ENCODE measurements around the gene KRI1.

KRI1 gene

DNA sequence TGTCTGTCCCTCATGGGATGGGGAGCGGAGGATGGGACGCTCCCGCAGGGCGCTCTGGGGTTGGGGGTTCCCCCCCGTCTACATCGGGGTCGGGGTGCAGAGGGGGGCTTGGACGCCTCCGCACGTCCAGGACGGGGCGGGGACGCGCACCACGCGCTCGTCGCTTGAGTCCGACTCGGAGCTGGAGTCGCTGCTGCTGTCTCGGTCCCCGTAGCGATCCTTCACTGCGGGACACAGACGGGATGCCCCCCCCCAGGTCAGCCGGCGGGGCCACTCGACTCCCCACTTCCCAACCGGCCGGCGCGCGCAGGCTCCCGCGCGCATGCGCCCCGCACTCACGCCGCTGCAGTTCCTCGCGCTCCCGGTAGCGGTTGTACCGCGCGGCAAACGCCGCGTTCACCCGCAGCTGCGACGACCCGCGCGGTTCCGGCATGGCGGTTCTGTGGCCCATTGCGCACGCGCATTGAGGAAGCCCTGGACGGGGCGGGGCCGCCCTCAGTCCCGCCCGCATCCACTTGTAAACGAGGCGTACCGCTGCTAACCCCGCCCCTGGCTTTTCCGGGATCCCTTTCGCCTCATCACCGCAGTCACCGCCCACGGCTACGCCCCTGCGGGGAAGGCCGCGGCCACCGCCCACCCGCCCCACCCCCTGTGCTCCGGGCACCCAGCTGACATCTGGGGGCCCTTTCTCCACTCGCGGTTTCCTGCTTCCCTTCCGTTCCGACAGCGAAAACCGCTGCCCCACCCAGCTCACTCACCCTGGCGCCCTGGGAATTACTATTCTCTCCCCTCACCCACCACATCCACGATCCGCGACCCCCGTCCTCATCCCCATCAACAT lies at the start of gene KRI1:
Gene KRI1 (minus strand): TSS at position 444 of the 841 bp plus-strand sequence. CDS start 11 bp downstream, at position 433.
- peak; percentile 100 for DNase-seq

DNA sequence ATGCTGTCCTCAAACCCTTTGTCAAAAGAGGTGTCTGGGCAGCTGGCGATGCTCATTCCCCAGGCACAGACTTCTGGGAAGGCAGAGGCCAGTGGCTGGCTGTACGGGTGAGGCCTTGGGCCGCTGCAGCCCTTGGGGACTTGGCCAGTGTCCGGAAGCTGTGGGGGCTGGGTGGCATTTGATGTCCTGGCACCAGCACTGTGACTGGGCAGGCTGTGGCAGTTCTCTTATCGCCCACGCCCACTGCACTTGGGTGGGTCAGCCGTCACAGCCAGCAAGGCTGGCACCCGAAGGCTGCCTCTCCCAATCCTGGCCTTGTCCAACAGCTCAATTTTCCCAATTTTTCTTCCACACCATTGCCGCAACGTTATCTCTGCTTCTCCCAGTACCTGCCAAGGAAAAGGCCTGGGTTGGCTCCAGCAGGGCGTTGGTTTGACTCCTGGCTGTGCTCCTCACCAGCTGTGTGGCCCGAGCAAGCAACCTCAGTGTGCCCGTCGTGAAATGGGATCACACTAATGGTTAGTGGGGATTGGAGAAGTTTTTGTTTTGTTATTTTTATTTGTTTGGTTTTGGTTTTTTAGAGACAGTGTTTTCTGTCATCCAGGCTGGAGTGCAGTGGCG lies 46.8 kb upstream of the KRI1 start:
- DNase-seq = no peak

DNA sequence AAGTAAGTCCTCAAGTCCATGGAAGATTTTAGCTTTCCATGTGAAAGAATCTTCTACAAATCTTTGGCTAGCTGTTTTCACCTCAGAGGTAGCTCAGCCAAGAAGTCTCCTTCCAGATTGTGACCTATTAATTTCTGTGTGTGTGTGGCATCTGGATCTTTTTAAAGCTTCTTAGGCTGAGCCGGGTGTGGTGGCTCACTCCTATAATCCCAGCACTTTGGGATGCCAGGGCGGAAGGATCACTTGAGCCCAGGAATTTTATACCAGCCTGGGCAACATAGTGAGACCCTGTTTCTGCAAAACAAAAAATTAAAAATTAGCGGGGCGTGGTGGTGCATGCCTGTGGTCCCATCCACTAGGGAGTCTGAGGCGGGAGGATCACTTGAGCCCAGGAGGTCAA lies 46.1 kb upstream of the KRI1 start:
- no peak for DNase-seq

DNA sequence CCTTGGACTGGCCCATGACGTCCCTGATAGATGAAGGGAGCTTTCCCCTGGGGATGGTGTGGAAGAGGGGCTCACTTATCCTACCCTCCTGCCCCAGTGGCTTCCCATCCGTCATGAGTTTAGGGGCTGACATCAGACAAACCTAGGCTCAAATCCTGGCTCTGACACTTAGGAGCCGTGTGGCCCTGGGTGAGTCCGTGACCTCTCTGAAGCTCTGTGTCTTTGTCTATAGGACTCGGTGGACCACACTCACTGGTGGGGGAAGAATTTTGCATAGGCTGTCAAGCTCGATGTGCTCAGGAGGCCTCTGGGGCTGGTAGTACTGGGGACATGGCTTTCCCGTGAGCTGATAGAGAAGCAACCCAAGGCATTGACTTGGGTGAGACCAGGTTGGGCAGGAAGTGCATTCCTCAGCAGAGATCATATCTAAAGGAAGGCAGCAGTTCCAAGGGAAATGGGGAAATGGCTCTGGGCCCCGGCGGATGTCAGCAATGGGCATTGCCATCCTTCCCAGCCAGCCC lies 38.7 kb upstream of the KRI1 start:
- DNase-seq = peak; percentile 45

DNA sequence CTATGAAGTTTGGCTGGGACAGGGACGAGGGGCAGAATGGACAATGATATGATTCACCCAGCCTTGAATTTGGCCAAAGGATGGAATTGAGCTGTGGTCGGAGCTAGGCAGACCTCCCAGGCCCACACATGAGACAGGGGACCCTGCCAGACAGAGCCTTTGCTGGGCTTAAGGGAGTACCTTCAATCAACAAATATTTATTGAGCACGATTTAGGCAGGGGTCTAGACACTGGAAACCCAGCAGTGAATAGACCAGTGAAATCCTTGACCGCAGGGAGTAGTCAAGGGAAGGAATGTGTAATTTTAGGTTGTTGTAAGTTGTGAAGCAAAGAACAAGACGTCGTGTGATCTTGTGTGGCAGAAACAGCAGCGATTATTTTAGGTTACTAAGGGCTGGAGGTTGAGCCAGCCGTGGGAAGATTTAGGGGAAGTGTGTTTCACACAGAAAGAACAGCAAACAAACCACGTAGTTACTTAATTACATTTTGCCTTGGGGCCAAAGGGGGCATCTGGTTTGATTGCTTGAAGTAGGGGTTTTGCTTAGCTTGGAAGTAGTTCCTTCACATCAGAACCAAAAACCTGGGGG lies 38.2 kb upstream of the KRI1 start:
- DNase-seq = peak; percentile 79

DNA sequence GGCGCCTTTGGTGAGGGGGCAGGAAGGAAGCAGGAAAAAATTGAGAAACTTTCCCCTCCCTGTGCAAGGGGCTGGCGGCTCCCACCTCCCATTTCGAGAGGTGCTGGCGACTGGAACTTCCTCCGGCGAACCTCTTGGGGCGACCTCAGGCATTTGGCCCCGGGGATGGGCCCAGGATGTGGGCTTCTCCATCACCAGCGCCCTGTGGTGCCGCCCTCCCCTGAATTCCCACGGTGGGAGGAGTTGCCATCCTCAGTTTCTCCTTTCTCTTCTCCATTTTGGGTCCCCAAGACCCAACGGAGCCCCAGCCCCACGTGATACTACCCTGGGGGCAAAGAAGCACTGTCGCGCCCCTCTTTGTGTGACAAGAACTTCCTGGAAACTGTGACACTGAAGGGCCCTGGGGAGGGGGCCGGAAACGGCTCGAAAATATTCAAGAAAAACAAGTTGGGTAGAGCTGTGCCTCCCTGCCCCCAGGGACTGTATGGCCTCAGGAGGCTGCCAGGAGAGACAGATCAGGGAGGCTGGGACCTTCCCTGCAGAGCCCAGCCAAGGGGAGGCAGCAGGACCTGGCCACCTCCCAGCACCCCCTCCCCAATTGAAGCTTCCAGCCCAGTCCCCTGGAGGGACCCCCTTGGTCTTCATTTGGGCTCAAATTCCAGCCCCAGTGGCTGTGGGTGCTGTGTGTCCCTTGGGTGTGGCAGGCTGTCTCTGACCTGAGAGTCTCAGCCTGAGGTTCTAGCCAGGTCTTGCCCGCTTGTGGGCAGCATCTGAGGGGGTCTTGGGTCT lies 37.5 kb upstream of the KRI1 start:
- peak; percentile 93 for DNase-seq

DNA sequence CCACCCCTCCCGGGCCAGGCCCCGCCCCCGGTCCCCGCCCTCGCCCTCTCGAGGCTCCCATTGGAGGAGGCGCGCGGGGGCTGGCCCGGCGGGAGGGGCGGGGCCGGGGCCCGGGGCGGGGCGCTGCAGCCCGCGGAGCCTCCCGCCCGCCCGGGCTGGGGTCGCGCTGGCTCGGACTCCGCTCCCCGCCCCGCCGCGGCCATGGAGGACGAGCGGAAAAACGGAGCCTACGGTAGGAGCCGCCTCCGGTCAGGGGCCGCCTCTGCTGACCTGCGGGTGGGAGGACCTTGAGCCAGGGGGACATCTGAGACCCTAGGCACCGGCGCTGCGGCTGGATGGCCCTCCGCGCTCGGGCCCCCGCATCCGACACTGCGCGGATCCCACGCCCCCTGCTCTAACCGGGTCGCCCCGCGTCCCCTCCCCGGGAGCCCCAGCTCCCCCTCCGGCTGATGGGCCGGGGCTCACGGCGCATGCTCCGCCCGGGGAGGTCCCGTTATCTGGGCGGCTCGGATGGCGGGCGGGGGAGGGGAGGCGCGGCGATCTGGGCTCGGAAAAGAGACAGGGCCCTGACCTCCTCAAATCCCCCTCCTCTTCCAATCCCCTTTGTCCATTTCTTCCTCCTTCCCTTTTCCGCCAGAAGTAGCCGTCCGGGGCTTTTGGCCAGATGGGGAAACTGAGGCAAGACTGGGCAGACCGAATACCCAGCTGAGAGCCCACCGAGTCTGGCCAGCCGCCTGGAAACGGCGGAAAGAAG lies 36.7 kb upstream of the KRI1 start:
- DNase-seq = peak; percentile 90

DNA sequence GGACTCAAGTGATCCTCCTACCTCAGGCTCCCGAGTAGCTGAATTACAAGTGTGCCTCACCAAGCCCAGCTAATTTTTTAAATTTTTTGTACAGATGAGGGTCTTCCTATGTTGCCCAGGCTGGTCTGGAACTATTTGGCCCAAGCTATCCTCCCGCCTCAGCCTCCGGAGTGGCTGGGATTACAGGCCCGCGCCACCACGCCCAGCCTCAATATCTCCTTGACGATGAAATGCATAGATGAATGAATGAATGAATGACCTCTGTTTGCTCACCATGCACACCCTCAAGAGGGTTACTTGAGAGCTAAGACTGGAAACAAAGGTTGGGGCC lies 36.2 kb upstream of the KRI1 start:
- no peak for DNase-seq

DNA sequence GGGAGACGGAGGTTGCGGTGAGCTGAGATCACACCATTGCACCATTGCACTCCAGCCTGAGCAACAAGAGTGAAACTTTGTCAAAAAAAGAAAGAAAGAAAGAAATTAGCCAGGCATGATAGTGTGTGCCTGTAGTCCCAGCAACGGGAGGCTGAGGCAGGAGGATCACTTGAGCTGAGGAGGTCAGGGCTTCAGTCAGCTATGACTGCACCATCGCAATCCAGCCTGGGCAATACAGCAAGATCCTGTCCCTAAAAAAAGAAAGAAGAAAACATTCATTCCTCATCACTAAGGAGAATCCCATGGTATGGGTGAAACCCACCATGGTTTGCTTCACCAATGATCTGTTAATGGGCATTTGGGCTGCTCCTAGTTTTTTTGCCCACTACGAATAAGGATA lies 34.3 kb upstream of the KRI1 start:
- no peak for DNase-seq

DNA sequence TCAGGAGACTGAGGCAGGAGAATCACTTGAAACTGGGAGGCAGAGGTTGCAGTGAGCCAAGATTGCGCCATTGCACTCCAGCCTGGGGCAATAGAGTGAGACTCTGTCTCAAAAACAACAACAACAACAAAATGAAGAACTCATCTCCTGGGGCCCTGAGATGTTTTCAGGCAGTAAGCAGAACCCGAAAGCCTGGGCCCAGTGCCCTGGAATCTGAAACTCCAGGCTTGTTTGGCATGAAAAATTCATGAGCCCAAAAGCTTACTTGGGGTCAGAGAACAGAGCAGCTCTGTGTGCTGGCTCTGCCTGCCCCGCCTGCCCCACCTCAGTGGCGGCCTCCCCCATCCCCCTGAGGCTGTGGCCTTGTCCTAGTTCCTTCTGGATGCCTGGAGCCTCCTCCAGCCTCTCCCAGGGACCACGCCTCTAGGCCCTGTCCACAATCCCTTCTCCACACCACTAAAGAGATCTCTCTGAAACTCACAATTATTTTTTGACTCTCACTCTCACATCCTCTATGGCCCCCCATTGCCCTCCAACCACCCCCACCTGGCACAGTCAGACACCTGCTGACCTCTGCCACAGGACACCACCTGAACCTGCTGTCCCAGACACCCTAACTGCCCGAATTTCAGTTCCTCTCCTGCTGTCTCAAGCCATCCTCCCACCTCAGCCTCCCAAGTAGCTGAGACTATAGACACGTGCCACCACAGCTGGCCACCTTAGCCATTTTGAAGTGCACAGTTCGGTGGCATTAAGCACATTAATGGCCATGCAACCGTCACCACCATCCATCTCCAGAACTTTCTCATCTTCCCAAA lies 28.2 kb upstream of the KRI1 start:
- DNase-seq = no peak

DNA sequence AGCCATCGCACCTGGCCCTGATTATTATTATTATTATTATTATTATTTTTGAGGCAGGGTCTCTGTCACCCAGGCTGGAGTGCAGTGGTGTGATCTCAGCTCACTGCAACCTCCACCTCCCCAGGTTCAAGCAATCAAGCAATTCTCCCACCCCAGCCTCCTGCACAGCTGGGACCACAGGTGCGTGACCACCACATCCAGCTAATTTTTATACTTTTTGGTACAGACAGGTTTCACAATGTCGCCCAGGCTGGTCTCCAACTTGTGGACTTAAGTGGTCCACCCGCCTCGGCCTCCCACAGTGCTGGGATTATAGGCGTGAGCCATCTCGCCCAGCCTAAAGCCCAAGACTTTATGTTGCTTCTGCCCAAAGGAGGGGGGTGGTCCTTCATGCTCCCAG lies 27.3 kb upstream of the KRI1 start:
- no peak for DNase-seq

DNA sequence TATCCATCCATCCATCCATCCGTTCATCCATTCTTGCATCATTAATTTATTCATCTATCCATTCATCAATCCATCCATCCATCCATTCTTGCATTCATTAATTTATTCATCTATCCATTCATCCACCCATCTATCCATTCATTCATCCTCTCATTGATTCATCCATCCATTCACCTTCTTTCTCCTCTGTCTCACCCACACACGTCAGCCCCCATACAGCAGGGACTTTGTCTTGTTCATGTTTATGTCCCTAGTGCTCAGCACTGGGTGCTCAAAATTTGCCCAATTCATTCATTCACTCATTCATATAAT lies 22.0 kb upstream of the KRI1 start:
- DNase-seq = no peak

DNA sequence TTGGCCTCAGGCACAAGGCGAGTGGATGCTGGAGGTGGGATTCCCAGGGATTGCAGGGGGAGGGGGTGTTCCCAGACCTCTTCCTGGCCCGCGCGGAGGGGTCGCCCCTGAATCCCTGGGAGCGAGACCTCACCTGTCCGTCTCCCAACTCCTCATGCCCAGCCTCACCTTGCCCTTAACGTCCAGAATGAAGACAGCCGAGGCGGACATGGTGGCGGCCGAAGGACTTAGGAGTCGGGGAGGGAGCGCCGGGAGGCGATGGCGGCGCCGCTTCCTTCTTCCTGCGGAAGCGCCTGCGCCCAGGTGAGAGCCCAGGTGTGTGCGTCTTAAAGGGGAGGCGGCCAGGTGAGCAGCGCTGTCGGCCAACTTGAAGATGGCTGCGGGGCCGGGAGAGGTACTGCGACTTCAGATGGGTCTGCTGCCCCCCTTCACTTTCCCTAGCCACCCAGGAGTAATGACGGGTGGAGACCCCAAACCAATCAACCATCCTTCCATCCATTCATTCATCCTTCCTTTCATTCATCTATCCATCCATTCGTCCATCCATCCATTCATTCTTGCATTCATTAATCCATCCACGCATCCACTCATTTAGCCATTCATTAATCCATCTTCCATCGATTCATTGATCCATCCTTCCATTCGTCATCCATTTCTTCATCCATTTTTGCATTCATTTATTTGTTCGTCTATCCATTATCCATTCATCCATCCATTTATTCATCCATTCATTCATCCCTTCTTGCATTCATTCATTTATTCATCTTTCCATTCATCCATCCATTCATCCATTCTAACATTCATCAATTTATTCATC lies 21.4 kb upstream of the KRI1 start, which contains the start of gene AP1M2:
Gene AP1M2 (minus strand): TSS at position 291 of the 817 bp plus-strand sequence. CDS start 81 bp downstream, at position 210.
- no peak for DNase-seq

DNA sequence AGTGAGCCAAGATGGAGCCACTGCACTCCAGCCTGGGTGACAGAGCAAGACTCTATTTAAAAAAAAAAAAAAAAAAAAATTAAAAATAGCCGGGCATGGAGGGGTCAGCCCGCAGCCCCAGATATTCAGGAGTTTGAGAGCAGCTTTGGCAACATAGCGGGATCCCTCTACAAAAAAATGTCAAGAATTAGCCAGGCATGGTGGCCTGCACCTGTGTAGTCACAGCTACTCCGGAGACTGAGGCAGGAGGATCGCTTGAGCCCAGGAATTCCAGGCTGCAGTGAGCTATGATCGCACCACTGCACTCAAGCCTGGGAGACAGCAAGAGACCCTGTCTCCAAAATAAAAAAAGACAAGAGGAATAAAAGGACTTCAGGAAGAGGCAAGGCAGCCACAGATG lies 20.6 kb upstream of the KRI1 start:
- DNase-seq = no peak

DNA sequence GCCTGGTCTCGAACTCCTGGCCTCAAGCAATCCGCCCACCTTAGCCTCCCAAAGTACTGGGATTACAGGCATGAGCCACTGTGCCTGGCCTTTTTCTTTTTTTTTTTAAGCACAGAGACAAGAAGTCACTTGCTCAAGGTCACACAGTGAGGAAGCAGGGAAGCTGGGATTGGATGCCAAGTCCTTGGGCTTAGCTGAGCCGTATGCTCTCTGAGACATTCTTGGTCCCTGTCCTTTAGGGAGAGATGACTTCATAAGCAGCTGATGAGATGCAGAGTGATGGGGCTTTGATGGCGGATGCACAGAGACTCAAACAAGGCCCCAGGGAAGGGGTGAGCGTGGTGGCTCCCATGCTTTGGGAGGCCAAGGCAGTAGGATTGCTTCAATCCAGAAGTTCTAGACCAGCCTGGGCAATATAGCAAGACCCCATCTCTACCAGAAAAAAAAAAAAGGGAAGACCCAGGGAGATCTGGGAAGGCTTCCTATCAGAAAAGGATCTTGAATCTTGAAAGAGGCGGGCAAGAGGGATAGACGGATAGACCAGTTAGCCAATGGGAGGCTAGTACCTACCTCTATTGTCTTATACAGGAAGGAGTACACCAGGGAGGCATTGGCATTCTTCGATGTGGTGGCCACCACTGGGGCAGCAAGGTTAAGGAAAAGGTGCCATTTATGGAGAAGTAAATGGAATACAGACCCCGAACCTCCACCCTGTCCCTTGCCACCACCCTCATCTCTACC lies 17.4 kb upstream of the KRI1 start:
- DNase-seq = no peak

DNA sequence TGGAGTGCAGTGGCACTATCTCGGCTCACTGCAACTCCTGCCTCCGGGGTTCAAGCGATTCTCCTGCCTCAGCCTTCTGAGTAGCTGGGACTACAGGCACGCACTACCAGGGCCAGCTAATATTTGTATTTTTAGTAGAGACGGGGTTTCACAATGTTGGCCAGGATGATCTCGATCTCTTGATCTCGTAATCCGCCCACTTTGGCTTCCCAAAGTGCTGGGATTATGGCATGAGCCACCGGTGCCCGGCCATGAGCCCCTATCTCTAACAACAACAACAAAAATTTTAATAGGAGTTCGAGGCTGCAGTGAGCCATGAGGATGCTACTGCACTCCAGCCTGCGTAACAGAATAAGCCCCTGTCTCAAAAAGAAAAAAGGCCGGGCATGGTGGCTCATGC lies 16.3 kb upstream of the KRI1 start:
- no peak for DNase-seq

DNA sequence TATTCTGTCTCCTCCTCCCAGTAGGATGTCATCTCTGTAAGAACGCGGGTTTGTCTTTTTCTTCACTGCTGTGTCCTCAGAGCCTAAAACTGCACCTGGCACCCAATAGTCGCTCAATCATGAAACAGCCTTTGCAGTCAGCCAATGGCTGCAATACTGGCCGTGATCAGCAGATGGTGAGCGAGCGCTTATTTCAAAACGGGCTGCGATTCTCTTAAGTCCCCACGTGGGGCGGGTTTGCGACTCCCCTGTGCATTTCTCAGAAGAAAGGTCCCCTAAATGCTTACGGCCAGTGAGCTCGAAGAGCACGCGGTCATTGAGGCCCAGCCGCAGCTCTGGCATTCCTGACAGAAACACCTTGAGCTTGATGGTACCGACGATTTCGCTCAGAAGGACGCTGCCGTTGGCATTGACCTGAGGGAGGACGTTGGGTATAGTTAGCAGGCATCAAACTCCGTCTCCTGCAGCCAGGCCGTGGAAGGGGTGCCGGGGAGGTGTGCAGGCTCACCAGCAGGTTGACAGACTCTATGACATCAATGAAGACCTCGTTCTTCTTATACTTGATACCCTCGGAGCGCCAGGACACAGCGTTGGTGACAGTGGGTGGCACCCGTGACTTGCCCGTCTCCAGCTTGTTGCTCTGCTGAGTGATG lies 15.3 kb upstream of the KRI1 start:
- DNase-seq = peak; percentile 91

DNA sequence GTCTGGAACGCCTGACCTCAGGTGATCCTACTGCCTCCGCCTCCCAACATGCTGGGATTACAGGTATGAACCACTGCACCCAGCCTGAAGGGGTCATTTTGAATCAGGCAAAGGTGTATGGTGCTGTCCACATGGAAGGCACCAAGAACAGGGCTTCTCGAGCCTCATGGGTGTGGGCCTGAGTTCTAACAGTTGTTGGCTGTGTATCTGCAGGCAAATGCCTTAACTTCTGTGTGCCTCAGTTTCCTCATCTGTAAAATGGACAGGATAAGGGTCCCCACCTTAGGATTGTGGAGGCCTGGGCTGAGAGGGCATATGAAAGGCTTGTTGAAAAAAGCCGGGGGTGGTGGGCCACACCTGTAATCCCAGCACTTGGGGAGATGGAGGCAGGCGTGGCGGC lies 12.1 kb upstream of the KRI1 start:
- no peak for DNase-seq

DNA sequence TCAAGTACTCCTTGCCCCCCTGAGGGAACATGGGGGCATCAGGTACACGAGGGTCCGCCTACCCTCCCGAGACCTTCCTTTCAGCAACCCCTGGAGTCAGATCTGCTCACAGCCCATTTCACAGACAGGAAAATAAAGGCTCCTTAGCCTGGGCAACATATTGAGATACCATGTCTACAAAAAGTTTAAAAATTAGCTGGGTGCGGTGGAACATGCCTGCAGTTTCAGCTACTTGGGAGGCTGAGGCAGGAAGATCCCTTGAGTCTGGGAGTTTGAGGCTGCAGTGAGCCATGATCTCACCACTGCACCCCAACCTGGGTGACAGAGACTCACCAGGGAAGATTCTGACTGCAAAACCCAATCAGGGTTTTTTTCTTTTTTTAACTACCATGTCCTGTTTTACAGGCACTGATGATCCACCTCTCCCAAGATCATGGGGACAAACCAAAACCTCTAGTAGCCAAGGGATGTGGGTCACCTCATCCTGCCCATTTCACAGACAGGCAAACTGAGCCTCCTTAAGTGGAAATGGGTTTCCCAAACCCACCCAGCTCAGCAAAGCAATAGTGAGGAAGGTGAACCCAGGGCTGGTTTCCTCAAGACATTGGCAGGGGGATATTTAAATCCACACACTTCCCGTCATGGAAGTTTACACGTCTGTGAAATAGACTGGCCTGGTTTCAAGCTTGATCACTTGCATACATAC lies 9.4 kb upstream of the KRI1 start:
- DNase-seq = no peak
